Measurements from ENCODE around the gene LTO1.
A peak's percentile ranks its signal among the peaks of the same experiment; 100 is the strongest.

The LTO1 gene

GRCh38 chr11:69674886-69675714, at the start of gene LTO1:
LTO1 (minus strand) TSS chr11:69675353; CDS start chr11:69675239, 114 bp downstream.
- peak; percentile 99 for DNase-seq (ENCODE audit: low read depth, low spot score)

GRCh38 chr11:69721745-69722144, 46.6 kb upstream of the LTO1 start:
- DNase-seq (ENCODE audit: low read depth, low spot score): peak; percentile 31

DNA sequence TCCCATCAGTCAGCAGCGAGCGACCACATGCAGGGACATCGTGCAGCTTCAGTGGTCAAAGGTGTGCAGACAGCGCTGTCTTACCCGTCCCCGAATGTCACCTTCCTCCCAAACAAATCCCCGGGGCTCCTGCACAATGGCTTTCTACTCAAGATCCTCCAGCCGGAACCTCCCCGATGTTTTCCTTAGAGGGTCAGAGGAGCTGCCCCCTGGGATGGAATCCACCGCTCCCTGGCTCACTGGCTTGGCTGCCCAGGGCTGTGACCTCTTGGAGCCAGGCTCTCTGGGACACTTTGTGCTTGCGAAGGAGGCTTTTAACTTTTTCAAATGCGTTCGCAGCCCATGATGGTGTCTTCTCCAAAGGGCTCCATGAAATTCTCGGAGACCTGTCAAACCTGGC, 46.0 kb upstream of the LTO1 start:
- DNase-seq (ENCODE audit: low read depth, low spot score): no peak

GRCh38 chr11:69718912-69719311, 43.8 kb upstream of the LTO1 start:
- DNase-seq (ENCODE audit: low read depth, low spot score): no peak

GRCh38 chr11:69718147-69718546, 43.0 kb upstream of the LTO1 start:
- peak; percentile 73 for DNase-seq (ENCODE audit: low read depth, low spot score)

GRCh38 chr11:69716891-69717747, 42.0 kb upstream of the LTO1 start:
- DNase-seq (ENCODE audit: low read depth, low spot score): no peak

DNA sequence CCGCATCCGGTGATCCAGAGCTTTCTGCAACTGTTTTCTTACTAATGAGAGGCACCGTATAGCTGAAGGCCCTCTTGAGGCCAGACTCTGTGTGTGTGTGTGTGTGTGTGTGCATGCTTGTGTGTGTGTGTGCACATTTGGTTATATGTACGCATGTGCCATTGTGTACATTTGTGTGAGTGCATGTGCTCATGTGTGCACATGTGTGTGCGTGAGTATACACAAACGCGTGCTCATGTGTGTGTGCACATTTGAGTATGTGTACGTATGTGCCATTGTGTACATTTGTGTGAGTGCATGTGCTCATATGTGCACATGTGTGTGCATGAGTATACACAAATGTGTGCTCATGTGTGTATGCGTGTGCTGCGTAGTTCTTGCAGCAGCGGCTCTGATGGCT, 40.9 kb upstream of the LTO1 start:
- DNase-seq (ENCODE audit: low read depth, low spot score): no peak

DNA sequence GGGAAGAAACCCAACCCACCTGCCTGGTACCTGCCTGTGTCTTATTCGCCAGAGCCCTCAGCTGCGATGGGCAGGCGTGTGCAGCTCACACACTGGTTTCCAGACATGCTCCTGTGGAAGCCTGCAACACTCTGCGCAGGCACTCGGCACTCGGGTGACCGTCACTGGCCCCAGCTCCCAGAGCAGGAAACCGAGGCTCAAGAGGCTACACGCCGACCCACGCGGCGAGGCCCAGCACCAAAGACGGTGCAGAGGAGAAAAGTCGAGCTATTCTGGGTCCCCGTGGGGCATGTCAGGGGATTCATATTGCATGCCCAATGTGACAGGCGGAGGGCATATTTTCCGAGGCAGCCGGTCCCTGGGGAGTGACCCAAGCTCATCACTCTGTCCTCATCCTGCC, 40.3 kb upstream of the LTO1 start:
- no peak for DNase-seq (ENCODE audit: low read depth, low spot score)

- DNase-seq (ENCODE audit: low read depth, low spot score): no peak
Measured at GRCh38 chr11:69711822-69712801, 37.0 kb upstream of the LTO1 start.

- DNase-seq (ENCODE audit: low read depth, low spot score): no peak
Measured at GRCh38 chr11:69708736-69709401, 33.7 kb upstream of the LTO1 start.

DNA sequence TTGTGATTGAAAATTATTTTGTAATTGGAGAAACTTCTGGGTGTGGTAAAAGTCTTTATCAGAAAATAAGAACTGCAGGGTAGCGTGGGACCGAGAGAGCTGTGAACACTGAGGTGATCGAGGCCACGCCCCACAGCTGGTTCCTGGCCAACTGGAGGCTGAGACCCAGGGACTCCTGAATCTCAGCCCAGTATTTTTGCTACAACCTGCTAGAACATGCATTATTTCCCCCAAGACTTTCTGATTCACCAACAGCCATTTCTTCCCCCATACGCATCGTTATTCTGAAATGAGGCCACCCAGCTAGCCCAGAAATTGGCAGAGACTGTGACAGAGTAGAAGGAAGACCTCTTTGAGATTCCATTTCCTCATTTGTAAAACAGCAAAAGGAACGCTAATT, 32.0 kb upstream of the LTO1 start:
- DNase-seq (ENCODE audit: low read depth, low spot score): no peak

GRCh38 chr11:69705901-69706787, 31.0 kb upstream of the LTO1 start:
- no peak for DNase-seq (ENCODE audit: low read depth, low spot score)

GRCh38 chr11:69705351-69705811, 30.2 kb upstream of the LTO1 start:
- no peak for DNase-seq (ENCODE audit: low read depth, low spot score)

- DNase-seq (ENCODE audit: low read depth, low spot score): peak; percentile 64
Measured at GRCh38 chr11:69704508-69705253, 29.5 kb upstream of the LTO1 start.

GRCh38 chr11:69703768-69704507, 28.8 kb upstream of the LTO1 start, which contains the start of gene FGF19:
FGF19 (minus strand) TSS chr11:69704022; CDS start chr11:69703876, 146 bp downstream.
- DNase-seq (ENCODE audit: low read depth, low spot score): peak; percentile 21

GRCh38 chr11:69703453-69703767, 28.3 kb upstream of the LTO1 start:
- DNase-seq (ENCODE audit: low read depth, low spot score): no peak

- peak; percentile 28 for DNase-seq (ENCODE audit: low read depth, low spot score)
Measured at GRCh38 chr11:69702769-69703452, 27.8 kb upstream of the LTO1 start.

- DNase-seq (ENCODE audit: low read depth, low spot score): no peak
Measured at GRCh38 chr11:69702239-69702691, 27.1 kb upstream of the LTO1 start.

All from astrocyte of the hippocampus (primary cell).